ENCODE data around the gene MTF2.

The MTF2 gene

GRCh38 chr1:93093332-93094006 is 14.4 kb downstream of the MTF2 start:
- Histone ChIP-seq H3K36me3 (replicated peaks in 1 of 2; ENCODE audit: control insufficient read depth in 2 of 2, insufficient read depth in 2 of 2, low read length in 2 of 2) (peaks cover 2 to 67% of the 10 kb centered on the region in 2 donors), H3K79me1 (ENCODE audit: low read depth, low read length) (no peaks in the 10 kb centered on the region), H2BK15ac (ENCODE audit: low read length) (no peak overlapping the region), H3K14ac (ENCODE audit: low read length) (no peak overlapping the region), H3K4me2 (ENCODE audit: insufficient read depth, low read length, poor library complexity, severe bottlenecking) (no peak overlapping the region), H3K4ac (ENCODE audit: low read length) (no peak overlapping the region), H2AFZ (ENCODE audit: low read length) (no peak overlapping the region), H3K23ac (ENCODE audit: low read depth, low read length, poor library complexity) (no peak overlapping the region), H2BK120ac (ENCODE audit: low read depth, low read length) (no peak overlapping the region), H4K8ac (ENCODE audit: low read depth, low read length) (no peak overlapping the region), H2BK12ac (ENCODE audit: low read length) (no peak overlapping the region), H2AK5ac (ENCODE audit: low read depth, low read length) (no peak overlapping the region), H3K9me3 (replicated peaks in 1 of 2; ENCODE audit: control insufficient read depth in 2 of 2, insufficient read depth in 1 of 2, low read depth in 1 of 2, low read length in 2 of 2) (peaks cover 0 to 26% of the 10 kb centered on the region in 2 donors), H3K4me3 (ENCODE audit: low read length in 2 of 2) (no peak overlapping the region), H3K4me1 (ENCODE audit: control insufficient read depth in 2 of 2, insufficient read depth in 1 of 2, low read depth in 1 of 2, low read length in 2 of 2) (peaks cover 0 to 2% of the 10 kb centered on the region in 2 donors), H2BK5ac (ENCODE audit: low read length) (no peak overlapping the region), H3K27me3 (ENCODE audit: control insufficient read depth in 3 of 3, insufficient read depth in 3 of 3, low read depth in 1 of 3, low read length in 3 of 3) (no peaks in the 10 kb centered on the region), H3K27ac (replicated peaks; ENCODE audit: low read length) (no peak overlapping the region), H3K9ac (ENCODE audit: low read depth, low read length, poor library complexity) (no peak overlapping the region), H4K91ac (ENCODE audit: low read depth, low read length, poor library complexity) (no peak overlapping the region), H3K18ac (ENCODE audit: low read length) (no peak overlapping the region)
- WGBS, 2 donors (ENCODE audit: extremely low coverage in 2 of 2, insufficient read length in 2 of 2, insufficient replicate concordance in 1 of 2) = no CpG with 5 or more reads among the region's 2 CpGs
- DNase-seq (ENCODE audit: low spot score) = no peak

- H2BK12ac ChIP-seq (ENCODE audit: low read length) = no peak overlapping the region
- H2AK5ac ChIP-seq (ENCODE audit: low read depth, low read length) = no peak overlapping the region
- no peak overlapping the region for H2BK15ac ChIP-seq (ENCODE audit: low read length)
- peaks cover 0 to 12% of the 10 kb centered on the region in 2 donors for H3K9me3 ChIP-seq (replicated peaks in 1 of 2; ENCODE audit: control insufficient read depth in 2 of 2, insufficient read depth in 1 of 2, low read depth in 1 of 2, low read length in 2 of 2)
- H3K36me3 ChIP-seq (replicated peaks in 1 of 2; ENCODE audit: control insufficient read depth in 2 of 2, insufficient read depth in 2 of 2, low read length in 2 of 2) = peaks cover 0 to 74% of the 10 kb centered on the region in 2 donors
- H3K27ac ChIP-seq (replicated peaks; ENCODE audit: low read length) = no peak overlapping the region
- no peak overlapping the region for H3K4me3 ChIP-seq (ENCODE audit: low read length in 2 of 2)
- no peaks in the 10 kb centered on the region for H3K27me3 ChIP-seq (ENCODE audit: control insufficient read depth in 3 of 3, insufficient read depth in 3 of 3, low read depth in 1 of 3, low read length in 3 of 3)
- H4K91ac ChIP-seq (ENCODE audit: low read depth, low read length, poor library complexity) = no peak overlapping the region
- H3K4me1 ChIP-seq (ENCODE audit: control insufficient read depth in 2 of 2, insufficient read depth in 1 of 2, low read depth in 1 of 2, low read length in 2 of 2) = peaks cover 0 to 5% of the 10 kb centered on the region in 2 donors
- H3K4ac ChIP-seq (ENCODE audit: low read length) = no peak overlapping the region
- DNase-seq (ENCODE audit: low spot score) = no peak
- no CpG with 5 or more reads among the region's 6 CpGs for WGBS, 2 donors (ENCODE audit: extremely low coverage in 2 of 2, insufficient read length in 2 of 2, insufficient replicate concordance in 1 of 2)
- peaks cover 1% of the 10 kb centered on the region for H3K79me1 ChIP-seq (ENCODE audit: low read depth, low read length)
- H3K23ac ChIP-seq (ENCODE audit: low read depth, low read length, poor library complexity) = no peak overlapping the region
- H2AFZ ChIP-seq (ENCODE audit: low read length) = no peak overlapping the region
- no peak overlapping the region for H3K14ac ChIP-seq (ENCODE audit: low read length)
- no peak overlapping the region for H3K18ac ChIP-seq (ENCODE audit: low read length)
- H3K9ac ChIP-seq (ENCODE audit: low read depth, low read length, poor library complexity) = no peak overlapping the region
- no peak overlapping the region for H2BK5ac ChIP-seq (ENCODE audit: low read length)
- no peak overlapping the region for H2BK120ac ChIP-seq (ENCODE audit: low read depth, low read length)
- H4K8ac ChIP-seq (ENCODE audit: low read depth, low read length) = no peak overlapping the region
- H3K4me2 ChIP-seq (ENCODE audit: insufficient read depth, low read length, poor library complexity, severe bottlenecking) = no peak overlapping the region
These were observed 16.9 kb downstream of the MTF2 start for GRCh38 chr1:93095804-93096585.

- no peak overlapping the region for H4K91ac ChIP-seq (ENCODE audit: low read depth, low read length, poor library complexity)
- no peak overlapping the region for H3K4ac ChIP-seq (ENCODE audit: low read length)
- H2AK5ac ChIP-seq (ENCODE audit: low read depth, low read length) = no peak overlapping the region
- no peak overlapping the region for H3K18ac ChIP-seq (ENCODE audit: low read length)
- no peak overlapping the region for H3K14ac ChIP-seq (ENCODE audit: low read length)
- peaks cover 0 to 81% of the 10 kb centered on the region in 2 donors for H3K36me3 ChIP-seq (replicated peaks in 1 of 2; ENCODE audit: control insufficient read depth in 2 of 2, insufficient read depth in 2 of 2, low read length in 2 of 2)
- peaks cover 0 to 25% of the 10 kb centered on the region in 2 donors for H3K9me3 ChIP-seq (replicated peaks in 1 of 2; ENCODE audit: control insufficient read depth in 2 of 2, insufficient read depth in 1 of 2, low read depth in 1 of 2, low read length in 2 of 2)
- H2BK15ac ChIP-seq (ENCODE audit: low read length) = no peak overlapping the region
- WGBS, 2 donors (ENCODE audit: extremely low coverage in 2 of 2, insufficient read length in 2 of 2, insufficient replicate concordance in 1 of 2) = no CpG with 5 or more reads among the region's 4 CpGs
- no peak overlapping the region for H2AFZ ChIP-seq (ENCODE audit: low read length)
- DNase-seq (ENCODE audit: low spot score) = no peak
- H3K4me1 ChIP-seq (ENCODE audit: control insufficient read depth in 2 of 2, insufficient read depth in 1 of 2, low read depth in 1 of 2, low read length in 2 of 2) = peaks cover 0 to 3% of the 10 kb centered on the region in 2 donors
- peaks cover 1% of the 10 kb centered on the region for H3K79me1 ChIP-seq (ENCODE audit: low read depth, low read length)
- no peak overlapping the region for H2BK120ac ChIP-seq (ENCODE audit: low read depth, low read length)
- H2BK12ac ChIP-seq (ENCODE audit: low read length) = no peak overlapping the region
- H3K23ac ChIP-seq (ENCODE audit: low read depth, low read length, poor library complexity) = no peak overlapping the region
- no peak overlapping the region for H3K4me2 ChIP-seq (ENCODE audit: insufficient read depth, low read length, poor library complexity, severe bottlenecking)
- no peak overlapping the region for H3K4me3 ChIP-seq (ENCODE audit: low read length in 2 of 2)
- no peak overlapping the region for H4K8ac ChIP-seq (ENCODE audit: low read depth, low read length)
- H3K9ac ChIP-seq (ENCODE audit: low read depth, low read length, poor library complexity) = no peak overlapping the region
- no peak overlapping the region for H2BK5ac ChIP-seq (ENCODE audit: low read length)
- no peak overlapping the region for H3K27ac ChIP-seq (replicated peaks; ENCODE audit: low read length)
- H3K27me3 ChIP-seq (ENCODE audit: control insufficient read depth in 3 of 3, insufficient read depth in 3 of 3, low read depth in 1 of 3, low read length in 3 of 3) = no peaks in the 10 kb centered on the region
These were observed 23.1 kb downstream of the MTF2 start for GRCh38 chr1:93102142-93102541.

GRCh38 chr1:93106226-93106625 is 27.1 kb downstream of the MTF2 start:
- no CpG with 5 or more reads among the region's 2 CpGs for WGBS, 2 donors (ENCODE audit: extremely low coverage in 2 of 2, insufficient read length in 2 of 2, insufficient replicate concordance in 1 of 2)
- Histone ChIP-seq H2BK12ac (ENCODE audit: low read length) (no peak overlapping the region), H3K27ac (replicated peaks; ENCODE audit: low read length) (no peak overlapping the region), H3K4me2 (ENCODE audit: insufficient read depth, low read length, poor library complexity, severe bottlenecking) (no peak overlapping the region), H2AK5ac (ENCODE audit: low read depth, low read length) (no peak overlapping the region), H2BK120ac (ENCODE audit: low read depth, low read length) (no peak overlapping the region), H2AFZ (ENCODE audit: low read length) (no peak overlapping the region), H3K9me3 (replicated peaks in 1 of 2; ENCODE audit: control insufficient read depth in 2 of 2, insufficient read depth in 1 of 2, low read depth in 1 of 2, low read length in 2 of 2) (peaks cover 0 to 43% of the 10 kb centered on the region in 2 donors), H2BK15ac (ENCODE audit: low read length) (no peak overlapping the region), H3K4ac (ENCODE audit: low read length) (no peak overlapping the region), H3K23ac (ENCODE audit: low read depth, low read length, poor library complexity) (no peak overlapping the region), H3K9ac (ENCODE audit: low read depth, low read length, poor library complexity) (no peak overlapping the region), H2BK5ac (ENCODE audit: low read length) (no peak overlapping the region), H3K4me1 (ENCODE audit: control insufficient read depth in 2 of 2, insufficient read depth in 1 of 2, low read depth in 1 of 2, low read length in 2 of 2) (no peaks in the 10 kb centered on the region), H3K4me3 (ENCODE audit: low read length in 2 of 2) (no peak overlapping the region), H4K8ac (ENCODE audit: low read depth, low read length) (no peak overlapping the region), H3K79me1 (ENCODE audit: low read depth, low read length) (no peaks in the 10 kb centered on the region), H4K91ac (ENCODE audit: low read depth, low read length, poor library complexity) (no peak overlapping the region), H3K36me3 (replicated peaks in 1 of 2; ENCODE audit: control insufficient read depth in 2 of 2, insufficient read depth in 2 of 2, low read length in 2 of 2) (peaks cover 0 to 85% of the 10 kb centered on the region in 2 donors), H3K27me3 (ENCODE audit: control insufficient read depth in 3 of 3, insufficient read depth in 3 of 3, low read depth in 1 of 3, low read length in 3 of 3) (no peaks in the 10 kb centered on the region), H3K18ac (ENCODE audit: low read length) (no peak overlapping the region), H3K14ac (ENCODE audit: low read length) (no peak overlapping the region)
- DNase-seq (ENCODE audit: low spot score) = no peak
